Mammary microvascular endothelial cell (primary cell): ENCODE results near the gene NPIPB12. TPM values are rescaled to one million over a fixed set of nuclear protein-coding genes. Genes with fewer than 3 reads are reported as not detected.

Source experiments
- total RNA-seq: library from RNA; depleted of rRNA; stranded (reverse); fragments of >200 nt; gene quantifications from 2 replicates; pipeline ENCODE4 v1.2.3, GENCODE V29; 2015

NPIPB12 gene
- total RNA-seq = 5.1 and 10.1 TPM in 2 replicates

DNA sequence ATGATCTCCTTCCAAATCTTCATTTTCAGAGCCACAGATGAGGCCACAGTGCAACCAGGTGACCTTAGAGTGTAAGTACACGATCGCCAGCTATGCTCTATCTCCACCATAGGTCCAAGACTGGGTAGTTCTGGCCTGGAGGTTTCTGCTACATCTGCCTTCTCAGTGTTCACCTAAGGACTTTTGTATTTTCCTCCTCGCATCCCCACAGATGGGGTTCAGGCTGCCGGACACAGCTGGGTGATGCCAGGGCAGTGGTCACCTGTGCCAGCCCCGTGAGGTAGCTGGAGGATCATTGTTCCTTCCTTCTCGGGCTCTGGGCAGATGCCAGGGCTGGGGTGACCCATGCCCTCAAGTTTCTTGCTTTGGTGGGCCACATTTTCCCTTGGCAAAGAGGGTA is at the start of gene NPIPB12:
Gene NPIPB12, minus strand, starts transcription at position 101 of the 400 bp plus-strand sequence.

DNA sequence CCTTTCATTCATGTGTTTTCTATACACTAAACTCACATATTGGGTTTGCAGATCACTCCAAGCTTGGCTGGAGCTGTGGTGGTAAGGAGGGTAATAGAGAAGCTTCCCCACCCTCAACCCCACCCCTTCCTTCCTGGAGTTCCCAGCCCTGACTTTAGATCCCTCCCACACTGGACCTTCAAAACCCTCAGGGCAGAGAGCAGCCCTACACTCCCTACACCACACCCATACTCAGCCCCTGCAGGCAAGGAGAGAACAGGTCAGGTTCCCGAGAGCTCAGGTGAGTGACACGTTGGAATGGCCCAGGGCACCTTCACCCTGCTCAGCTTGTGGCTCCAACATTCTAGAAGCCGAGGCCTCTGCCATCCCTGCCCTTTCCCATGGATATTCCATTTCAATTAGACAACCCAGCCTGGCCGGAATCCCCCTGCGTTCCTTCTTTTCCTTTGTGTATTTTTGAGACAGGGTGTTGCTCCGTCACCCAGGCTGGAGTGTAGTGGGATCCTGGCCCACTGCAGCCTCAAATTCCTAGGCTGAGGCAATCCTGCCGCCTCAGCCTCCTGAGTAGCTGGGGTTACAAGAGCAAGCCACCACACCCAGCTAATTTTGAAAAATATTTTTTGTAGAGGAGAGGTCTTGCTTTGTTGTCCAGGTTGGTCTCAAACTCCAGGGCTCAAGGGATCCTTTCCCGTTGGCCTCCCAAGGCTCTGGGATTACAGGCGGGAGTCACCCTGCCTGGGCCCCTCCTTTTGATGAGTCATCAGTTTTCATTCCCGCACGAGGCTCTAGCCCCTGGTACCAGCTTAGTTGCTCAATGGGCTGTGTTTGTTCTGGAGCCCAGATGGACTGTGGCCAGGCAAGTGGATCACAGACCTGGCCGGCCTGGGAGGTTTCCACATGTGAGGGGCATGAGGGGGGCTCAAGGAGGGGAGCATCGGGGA is 46.2 kb downstream of the NPIPB12 start, which contains the start of gene SULT1A4:
Gene SULT1A4, plus strand, starts transcription at position 208 of the 941 bp plus-strand sequence. CDS start 1,473 bp downstream, outside the sequence.

DNA sequence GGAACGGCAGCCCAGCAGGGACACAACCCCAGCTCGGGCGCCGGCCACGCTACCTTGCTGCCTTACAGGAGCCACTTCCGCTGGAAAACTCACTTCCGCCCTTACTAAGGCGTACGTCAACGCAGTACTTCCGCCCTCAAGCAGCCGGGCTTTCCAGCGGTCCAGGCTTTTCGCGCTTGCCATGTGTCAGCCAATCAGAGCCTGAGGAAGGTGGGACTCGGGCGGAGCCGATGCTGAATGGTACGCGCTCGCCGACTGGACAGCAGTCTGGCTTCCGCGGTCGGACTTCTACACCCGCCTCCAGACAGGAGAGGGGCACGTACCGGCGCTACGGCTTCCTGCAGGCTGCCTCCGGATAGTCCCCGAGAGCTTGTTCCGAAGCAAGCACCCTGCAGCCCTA is 51.9 kb downstream of the NPIPB12 start, which contains the start of the genes BOLA2 and SLX1B:
Gene BOLA2, minus strand, starts transcription at position 83 of the 400 bp plus-strand sequence. CDS start 98 bp downstream, outside the sequence.
Gene SLX1B, plus strand, starts transcription at position 265 of the 400 bp plus-strand sequence.

Other genes with a start within 250 kb of the NPIPB12 start
- gene NPIPB11, start 99.7 kb downstream of the NPIPB12 start, total RNA-seq = 0.07 TPM in 1 of 2 replicates, not detected in the other
- 14.1 and 22.7 TPM in 2 replicates for gene BOLA2, start 52.1 kb downstream of the NPIPB12 start, total RNA-seq
- 29.3 and 48.5 TPM in 2 replicates for gene SLX1B, start 51.9 kb downstream of the NPIPB12 start, total RNA-seq
- gene SULT1A4, start 46.5 kb downstream of the NPIPB12 start, total RNA-seq = 30.4 and 38.4 TPM in 2 replicates
- gene SPN, start 156.8 kb upstream of the NPIPB12 start, total RNA-seq = not detected in 2 replicates
- not detected in 2 replicates for gene QPRT, start 172.8 kb upstream of the NPIPB12 start, total RNA-seq
- gene C16orf54, start 239.6 kb upstream of the NPIPB12 start, total RNA-seq = not detected in 2 replicates